Forelimb muscle (tissue), 1 donor: ENCODE results near the gene SRRD. TPM values are rescaled to one million over a fixed set of nuclear protein-coding genes. Genes with fewer than 3 reads are reported as not detected.
A peak's percentile ranks its signal among the peaks of the same experiment; 100 is the strongest.
"Not testable (repeated sequence)": the region's sequence is repeated elsewhere in the genome, so short reads cannot be mapped to it uniquely, and the experiment has no call there.

Experiments used
- DNase-seq: peaks from one replicate; pipeline ENCODE4 v3.0.0-alpha.2; 2013; ENCODE audit warnings: low read depth
- polyA plus RNA-seq: library from polyadenylated mRNA; unstranded; fragments of 120-200 nt; gene quantifications from one replicate; pipeline ENCODE4 v1.2.1, GENCODE V29; 2013; ENCODE audit not compliant: insufficient read length

The SRRD gene, protein sequence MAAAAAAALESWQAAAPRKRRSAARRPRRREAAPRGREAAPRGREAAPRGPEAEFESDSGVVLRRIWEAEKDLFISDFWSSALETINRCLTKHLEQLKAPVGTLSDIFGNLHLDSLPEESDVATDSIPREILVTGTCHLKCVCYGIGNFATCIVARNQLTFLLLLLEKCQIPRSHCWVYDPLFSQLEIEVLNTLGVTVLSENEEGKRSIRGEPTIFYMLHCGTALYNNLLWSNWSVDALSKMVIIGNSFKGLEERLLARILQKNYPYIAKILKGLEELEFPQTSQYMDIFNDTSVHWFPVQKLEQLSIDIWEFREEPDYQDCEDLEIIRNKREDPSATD
- polyA plus RNA-seq, result 24.1 TPM

DNA sequence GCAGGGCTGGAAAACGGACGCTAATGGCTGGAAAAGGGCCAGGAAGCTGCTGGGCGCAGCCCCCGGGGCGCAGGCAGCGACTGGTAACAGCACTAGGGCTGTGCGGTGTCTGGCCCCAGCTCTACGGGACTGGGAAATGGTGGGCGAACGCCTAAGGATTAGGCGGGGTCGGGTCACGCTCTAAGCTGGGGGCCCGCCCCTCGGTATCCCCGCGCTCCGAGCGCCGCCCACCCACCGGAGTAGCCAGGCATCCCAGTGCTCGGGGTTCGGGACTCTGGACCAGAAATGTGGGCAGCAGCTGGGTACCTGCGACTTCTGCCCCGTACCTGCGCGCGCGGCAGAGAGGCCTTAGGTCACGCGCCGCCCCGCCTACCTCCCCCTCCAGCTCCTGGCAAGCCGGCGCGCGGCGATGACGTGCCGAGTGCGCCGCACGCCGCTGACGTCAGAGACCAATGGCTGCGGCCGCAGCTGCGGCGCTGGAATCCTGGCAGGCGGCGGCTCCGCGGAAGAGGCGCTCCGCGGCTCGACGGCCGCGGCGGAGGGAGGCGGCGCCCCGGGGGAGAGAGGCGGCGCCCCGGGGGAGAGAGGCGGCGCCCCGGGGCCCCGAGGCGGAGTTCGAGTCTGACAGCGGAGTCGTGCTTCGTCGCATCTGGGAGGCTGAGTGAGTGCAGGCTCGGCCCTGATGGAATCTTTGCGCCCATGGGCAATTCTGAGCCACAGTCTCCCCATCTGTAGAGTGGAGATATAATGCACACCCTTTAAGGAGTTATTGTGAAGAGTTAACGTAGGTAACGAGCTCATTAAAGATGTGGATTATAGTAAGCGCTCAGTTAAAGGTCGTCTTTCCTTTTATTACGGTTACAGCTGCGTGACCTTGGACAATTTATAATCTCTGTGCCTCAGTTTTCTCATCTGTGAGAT lies at the start of gene SRRD, which contains the start of gene HPS4:
Gene SRRD, plus strand, starts transcription at position 439 of the 921 bp plus-strand sequence. Its CDS starts 14 bp downstream, at position 453.
Gene HPS4, minus strand, starts transcription at position 345 of the 921 bp plus-strand sequence. CDS start 2,021 bp downstream, outside the sequence.
- DNase-seq, result peak; percentile 75

DNA sequence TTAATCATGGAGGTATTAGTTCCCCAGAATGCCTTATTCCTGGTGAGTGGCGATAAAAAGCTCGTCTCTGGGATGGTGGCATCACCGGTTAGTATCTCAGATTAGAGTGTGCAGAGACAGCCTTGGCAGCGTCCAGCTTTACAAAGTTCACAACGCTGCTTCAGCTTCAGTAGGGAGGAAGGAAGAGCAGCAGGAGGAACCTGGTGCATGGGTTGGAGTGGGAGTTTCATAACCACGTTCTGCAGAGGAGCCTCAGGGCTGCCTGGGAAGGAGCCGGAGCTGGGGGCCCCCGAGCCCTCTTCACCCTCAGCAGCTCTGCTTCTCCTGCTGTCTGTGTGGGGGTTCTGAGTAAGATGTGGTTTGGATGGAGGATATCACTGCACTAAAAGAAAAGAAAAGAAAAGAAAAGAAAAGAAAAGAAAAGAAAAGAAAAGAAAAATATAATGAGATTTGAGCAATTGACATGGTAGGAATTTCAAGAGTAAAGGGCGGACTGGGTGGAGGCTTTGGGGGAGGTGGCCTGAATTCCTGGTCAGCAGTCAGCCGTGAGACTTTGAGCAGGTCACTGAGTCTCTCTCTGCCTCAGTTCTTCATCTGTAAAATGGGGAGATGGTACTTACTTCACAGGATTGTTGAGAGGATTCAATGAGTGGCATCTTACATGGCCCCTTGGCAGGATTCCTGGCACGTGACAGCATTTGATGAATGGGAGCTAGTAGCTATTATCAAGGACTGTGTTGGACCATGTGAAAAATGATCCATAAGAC lies 48.2 kb upstream of the SRRD start:
- no peak for DNase-seq

DNA sequence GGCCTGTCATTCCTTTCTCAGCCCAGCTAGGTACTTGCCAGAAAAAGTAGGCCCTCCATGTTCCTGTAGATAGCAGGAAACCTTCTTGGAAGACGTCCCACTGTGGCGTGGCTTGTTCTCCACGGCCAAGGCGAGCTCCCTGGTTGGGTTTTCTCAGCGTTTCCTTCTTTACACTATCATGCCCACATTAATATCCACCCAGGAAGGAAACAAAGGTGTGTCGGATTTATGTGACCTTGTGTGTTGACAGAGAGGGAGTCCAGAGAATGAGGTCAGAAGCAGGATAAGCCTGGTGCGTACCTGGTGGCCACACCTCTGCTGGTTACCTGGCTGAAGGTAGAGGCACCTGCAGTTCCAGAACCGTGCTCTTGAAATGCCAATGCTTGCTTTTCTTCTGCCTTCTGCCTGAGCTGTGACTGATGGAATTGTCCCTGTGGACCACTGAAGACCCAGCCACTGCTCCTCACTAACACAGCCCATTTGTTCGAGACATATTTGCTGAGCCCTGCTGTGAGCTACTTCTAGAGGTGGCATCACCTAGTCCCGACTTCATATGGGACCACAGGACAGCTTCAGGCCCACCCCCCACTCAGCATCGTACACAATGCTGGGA lies 46.7 kb upstream of the SRRD start:
- DNase-seq, result no peak

DNA sequence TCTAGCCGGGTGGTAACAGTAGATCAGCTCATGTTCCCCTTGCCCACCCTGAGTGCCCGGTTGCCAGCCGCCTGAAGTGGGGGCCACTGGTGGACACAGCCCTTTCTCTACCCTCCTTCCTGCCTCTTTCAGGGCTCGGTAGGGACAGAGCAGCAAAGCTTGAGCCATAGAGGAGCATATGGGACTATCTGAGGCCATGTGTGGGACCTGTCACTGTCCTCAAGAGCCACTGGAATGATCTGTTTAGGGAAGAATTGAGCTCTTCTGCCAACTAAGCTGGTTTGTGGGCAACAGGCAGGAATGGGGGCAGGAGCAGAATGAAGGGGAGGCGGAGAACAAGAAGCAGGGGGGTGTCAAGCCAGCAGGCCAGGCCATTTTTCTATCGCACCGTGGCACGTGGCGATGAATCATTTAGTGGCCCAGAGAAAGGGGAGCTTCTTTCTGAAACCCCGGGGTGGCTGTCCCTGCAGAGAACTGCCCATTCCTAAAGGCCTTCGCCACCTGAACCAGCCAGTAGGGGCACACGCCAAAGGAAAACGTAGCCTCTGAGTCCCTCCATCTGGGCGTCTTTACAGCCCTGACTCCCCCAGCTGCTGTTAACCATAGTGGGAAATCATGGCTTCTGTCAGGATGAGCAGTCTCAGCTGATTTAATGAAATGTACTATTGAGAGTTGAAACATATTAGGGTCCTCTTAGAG lies 45.8 kb upstream of the SRRD start:
- DNase-seq, result no peak

DNA sequence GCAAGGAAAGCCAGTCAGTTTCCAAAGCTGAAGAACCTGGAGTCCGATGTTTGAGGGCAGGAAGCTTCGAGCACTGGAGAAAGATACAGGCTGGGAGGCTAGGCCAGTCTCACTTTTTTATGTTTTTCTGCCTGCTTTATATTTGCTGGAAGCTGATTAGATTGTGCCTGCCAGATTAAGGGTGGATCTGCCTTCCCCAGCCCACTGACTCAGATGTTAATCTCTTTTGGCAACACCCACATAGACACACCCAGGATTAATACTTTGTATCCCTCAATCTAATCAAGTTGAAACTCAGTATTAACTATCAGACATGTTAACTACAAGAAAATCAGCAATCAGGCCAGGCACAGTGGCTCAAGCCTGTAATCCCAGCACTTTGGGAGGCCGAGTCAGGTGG lies 44.9 kb upstream of the SRRD start:
- DNase-seq, result not testable (repeated sequence)

DNA sequence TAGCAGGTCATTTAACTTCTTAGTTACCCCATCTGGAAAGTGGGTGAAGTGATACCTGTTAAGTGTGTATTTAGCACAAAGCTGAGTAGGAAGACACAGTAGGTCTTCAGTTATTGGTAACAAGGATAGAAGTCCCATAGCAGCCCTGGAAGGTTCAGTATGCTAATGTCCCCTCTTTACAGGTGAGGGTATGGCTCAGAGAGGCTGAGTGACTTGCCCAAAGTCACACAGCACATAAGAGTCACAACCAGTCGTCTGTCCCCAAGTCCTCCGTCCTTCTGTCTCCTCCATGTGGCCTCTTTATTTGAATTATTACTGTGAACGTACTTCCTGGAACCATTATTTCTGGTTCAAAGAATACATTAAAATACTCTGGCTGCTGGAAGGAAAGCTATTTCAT lies 44.1 kb upstream of the SRRD start:
- DNase-seq, result no peak

DNA sequence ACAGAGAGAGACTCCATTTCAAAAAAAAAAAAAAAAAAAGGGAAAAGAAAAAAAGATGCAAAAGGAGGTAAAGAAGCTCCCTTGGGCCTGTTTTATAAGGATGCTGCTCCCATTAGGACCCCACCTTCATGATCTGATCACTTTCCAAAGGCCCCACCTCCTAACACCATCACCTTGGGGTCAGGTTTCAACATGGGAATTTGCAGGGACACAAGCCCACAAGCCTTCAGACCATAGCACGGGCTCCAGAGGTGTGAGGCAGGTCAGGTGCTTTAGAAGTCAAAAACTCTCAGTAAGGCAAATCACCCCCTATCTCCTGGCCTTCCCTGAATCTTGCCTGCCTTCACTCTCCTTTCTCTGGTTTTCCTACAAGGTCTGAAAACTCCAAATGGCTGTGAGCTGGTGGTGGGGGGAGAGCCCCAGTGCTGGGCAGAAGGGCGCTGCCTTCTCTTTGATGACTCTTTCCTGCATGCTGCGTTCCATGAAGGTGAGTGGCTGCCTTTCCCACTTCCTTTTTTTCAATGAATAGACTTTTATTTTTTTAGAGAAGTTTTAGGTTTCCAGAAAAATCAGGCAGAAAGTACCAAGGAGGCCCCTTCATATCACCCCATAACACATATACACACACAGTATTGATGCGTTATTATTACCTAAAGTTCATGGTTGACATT lies 41.5 kb upstream of the SRRD start:
- no peak for DNase-seq

DNA sequence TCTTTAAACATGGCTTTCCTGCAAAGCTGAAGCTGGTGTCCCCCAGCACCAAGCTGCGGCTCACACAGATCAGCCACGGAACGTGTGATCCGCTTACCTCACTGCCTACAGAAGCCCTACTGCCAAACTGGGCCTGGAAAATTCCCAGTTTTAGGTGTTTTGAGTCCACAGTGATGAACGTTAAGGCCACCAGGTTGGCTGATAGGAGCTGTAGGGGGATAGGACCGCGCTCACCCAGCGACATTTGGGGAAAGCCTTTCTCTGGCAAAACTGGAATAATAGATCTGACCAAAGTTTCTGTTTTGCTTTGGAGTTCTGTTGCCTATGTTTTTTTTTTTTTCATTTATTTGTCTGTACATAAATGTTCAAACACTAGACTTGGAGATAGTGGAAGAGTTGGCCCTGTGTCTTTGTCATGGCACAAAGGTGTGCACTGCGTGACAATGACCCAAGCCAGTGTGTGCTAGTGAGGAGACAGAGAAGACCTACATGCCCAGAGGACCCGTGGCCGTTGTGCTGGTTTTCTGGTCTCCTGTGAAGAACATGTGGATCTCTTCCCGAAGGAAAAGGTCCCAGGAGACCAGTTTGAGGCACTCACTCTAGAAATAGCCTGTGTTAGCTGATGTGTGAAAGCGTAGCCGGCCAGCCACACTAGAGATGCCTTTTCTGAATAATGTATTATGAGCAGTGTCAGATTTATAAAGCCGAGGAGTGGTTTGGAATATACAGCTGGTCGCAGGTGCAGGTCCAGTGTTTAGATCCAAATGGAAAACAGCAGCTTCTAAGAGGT lies 39.6 kb upstream of the SRRD start:
- no peak for DNase-seq

DNA sequence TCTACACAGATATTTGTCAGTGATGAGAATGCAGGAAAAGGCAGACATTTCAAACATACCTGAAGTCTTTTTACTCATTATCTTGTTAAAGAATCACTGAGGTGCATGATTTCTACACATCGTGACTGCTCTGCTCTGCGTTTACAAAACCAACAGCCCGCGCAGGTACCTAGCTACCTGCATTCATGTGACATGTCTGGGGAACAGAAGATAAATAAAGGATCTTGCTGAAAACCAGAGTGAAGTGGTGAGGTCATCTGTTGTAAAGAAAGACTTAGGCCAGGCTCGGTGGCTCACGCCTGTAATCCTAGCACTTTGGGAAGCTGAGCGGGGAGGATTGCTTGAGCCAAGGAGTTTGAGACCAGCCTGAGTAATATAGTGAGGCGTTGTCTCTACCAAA lies 38.9 kb upstream of the SRRD start:
- DNase-seq, result no peak

DNA sequence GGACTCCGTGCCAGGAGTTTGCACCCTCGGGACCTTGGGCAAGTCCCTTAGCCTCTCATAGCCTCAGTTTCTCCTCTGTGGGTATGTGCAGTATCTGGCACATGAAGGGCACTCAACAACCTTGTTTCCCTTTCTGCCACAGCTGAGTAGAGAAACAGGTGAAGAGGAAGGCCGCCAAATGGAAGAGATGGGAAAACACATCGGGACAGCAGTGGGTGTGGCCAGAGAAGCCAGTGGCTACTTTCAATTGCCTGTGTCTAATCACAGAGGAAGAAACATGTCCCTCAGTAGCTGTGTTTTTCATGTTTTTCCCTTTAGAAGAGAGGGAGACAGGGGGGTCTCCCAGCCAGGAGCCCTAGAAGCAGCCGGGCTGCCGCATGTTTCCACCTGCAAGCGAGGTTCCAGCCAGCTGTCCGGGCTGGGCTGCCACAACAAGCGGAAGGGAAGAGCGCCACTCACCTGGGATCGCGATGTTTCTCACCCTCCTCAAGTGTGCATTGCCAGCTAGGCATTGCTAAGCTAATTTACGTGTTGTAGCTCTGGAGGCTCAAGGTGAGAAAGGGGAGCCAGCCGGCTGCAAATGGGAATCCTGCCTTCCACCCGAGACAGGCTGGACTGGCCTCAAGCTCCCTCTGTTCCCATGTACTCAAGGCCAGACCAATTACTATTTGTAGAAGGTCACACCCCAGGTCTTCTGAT lies 38.0 kb upstream of the SRRD start:
- no peak for DNase-seq

DNA sequence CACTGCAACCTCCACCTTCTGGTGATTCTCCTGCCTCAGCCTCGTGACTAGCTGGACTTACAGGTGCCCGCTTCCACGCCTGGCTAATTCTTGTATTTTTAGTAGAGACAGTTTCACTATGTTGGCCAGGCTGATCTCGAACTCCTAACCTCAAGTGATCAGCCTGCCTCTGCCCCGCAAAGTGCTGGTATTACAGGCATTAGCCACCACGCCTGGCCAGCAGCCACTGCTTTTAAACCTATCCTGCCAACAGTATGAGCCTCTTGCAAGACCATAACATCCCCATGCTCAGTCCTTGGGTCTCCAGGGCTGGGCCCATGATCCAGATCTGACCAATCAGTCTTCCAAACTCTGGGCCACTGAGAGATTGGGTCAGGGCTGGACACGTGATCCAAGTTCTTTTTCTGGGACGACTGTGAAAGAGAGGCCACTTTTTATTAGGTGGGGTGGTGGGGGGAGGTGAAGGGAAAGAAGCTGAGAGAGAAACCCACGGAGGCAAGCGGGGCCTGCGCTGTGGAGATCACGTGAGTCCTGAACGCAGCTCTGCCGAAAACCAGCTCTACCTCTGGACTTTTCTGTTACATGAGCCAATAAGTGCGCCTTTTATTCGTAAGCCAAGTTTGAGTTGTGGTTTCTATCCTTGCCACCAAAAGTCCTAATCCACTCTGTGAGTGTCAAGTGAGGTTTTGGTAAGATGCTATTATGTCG lies 36.7 kb upstream of the SRRD start:
- no peak for DNase-seq

DNA sequence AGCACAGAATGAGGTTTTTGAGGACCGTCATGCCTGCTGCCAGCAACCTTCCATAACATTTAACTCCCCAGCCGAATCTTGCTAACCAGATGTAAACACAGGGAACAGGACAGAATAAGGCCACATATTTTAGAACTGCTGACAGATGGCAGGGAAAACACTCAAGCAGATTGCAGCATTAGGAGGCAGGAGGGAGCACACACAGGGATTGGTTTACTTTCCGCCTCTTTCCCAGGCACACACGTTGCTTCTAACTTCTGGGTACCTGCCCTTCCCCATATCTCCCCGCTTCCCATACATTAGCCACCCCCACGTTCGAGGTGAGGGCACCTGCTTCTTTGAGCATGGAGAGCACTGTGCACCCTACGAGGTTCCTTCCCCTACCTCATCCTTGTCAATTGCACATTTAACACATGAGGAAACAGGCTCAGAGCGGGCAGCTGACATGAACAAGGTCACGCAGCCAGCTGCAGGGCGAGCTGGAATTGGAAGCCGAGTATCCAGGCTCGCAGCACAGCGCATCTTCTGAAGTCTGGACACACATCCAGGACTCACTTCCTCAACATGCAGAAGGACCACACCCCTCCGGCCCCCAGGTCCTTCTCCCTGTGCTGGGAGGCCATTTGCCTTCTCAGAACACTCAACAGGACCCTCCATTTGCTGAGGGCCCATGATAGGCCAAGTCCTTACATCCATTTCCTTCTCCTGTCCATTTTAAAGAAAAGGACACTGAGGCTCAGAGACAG lies 35.9 kb upstream of the SRRD start:
- DNase-seq, result no peak

DNA sequence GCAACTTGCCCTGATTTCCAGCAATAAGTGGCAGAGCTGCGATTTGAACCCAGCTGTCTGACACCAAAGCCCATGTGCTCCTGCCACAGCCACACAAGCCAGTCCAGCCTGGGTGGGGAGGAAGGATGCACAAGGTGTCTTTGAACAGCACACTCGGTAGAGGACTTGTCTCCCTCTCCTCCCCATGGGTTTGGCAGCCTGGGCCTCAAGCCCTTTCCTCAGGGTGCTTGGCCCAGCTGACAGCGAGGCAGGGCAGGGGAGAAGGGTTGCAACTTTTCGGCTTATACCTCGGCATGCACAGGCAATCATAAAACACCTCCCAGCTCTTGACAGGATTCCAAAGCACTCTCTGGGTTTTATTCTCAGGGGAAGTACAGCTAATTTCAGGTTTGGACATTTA lies 35.3 kb upstream of the SRRD start:
- DNase-seq, result no peak

DNA sequence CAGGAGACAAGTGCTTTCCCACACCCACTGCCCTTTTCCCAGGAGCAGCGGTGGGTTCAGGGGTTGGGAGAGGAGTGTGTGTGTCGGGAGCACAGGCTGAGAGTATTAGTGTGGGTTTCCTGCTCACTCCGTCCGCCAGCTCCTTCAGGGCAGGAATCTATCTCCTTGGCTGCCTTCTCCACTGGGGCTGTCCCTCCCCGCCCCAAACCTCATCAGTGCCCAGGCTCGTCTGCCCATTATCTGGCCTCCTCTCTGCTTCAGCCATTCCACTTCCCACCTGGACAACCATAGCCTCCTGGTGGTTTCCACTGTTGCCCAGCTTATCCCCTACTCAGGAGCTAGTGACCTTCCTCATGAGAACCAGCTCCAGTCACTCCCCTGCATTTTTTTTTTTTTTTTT lies 34.7 kb upstream of the SRRD start:
- DNase-seq, result no peak

DNA sequence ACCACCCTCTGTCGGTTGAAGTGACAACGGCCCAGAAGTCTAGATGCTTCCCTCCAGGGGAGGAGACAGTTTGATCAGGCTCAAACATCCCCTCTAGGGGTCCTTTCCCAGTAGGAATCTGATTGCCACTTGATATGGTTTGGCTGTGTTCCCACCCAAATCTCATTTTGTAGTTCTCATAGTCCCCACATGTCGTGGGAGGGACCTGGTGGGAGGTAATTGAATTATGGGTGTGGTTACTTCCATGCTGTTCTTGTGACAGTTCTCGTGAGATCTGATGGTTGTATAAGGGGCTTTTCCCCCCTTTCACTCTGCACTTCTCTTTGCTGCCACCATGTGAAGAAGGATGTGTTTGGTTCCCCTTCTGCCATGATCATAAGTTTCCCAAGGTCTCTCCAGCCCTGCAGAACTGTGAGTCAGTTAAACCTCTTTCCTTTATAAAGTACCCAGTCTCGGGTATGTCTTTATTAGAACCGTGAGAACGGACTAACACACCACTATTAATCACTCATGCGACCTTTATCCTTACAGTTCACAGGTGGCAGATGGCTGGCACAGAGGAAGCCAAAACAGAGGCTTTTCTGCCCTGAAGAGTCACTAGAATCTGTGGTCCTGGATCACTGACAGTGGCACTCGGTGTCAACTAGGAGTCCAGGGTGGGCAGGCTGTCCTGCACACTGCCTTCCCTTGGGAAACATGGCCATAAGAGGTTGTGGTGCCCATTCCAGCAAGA lies 33.1 kb upstream of the SRRD start:
- DNase-seq, result no peak

DNA sequence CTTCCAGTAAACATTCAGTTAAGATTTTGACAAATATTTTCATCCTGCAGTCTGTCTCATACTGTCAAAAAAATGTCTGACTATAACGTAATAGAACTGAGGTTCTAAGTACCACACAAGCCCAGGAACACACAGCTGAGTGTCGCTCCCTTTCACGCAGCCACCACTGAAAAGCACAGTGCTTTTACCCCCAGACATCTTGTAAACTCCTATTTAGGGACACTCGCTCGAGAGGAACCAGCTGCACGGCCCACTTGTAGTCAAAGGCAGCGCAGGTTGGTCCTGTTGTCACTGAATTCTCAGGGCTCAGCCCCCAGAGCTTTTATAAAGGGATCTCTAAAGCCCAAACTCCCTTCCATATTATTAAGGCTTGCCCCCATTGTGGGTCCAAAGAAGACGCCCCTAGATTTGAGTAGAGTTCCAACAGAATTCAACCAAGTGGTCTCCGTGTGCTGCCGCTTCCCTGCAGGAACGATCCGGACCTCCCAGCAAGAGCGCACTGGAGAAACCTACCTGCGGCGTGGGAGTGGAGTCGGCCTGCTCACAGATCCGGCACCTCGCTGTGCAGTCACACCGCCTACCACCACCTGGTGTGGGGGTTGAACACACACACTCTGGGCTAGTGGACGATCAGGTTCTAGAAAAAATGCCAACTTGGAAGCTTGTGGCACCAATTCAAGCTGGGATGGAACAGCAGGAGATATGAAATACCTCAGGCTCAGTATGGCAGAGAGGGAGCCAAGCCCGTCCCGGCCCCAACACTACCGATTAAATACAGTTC lies 31.3 kb upstream of the SRRD start:
- DNase-seq, result no peak
